Hepatocyte (in vitro differentiated cells): ENCODE results near the gene JARID2. TPM values are rescaled to one million over a fixed set of nuclear protein-coding genes. Genes with fewer than 3 reads are reported as not detected.

ENCODE experiments used
- DNase-seq: peaks from one replicate; pipeline ENCODE4 v3.0.0-alpha.2; 2016; ENCODE audit warnings: low spot score
- H2AFZ ChIP-seq: fragments of 200-600 bp; sonication (generic); 2 replicates; pipeline ENCODE4 v1.6.0; 2016; ENCODE audit warnings: antibody characterized with exemption, mild to moderate bottlenecking
- H3K27ac ChIP-seq: fragments of 200-600 bp; sonication (generic); 2 replicates; pipeline ENCODE4 v1.5.1; 2016; ENCODE audit warnings: mild to moderate bottlenecking
- H3K27me3 ChIP-seq: fragments of 200-600 bp; sonication (generic); 2 replicates; pipeline ENCODE4 v1.6.1; 2016
- H3K36me3 ChIP-seq: fragments of 200-600 bp; sonication (generic); replicated peaks from 2 replicates; pipeline ENCODE4 v1.5.1; 2016; ENCODE audit warnings: low read depth; ENCODE audit not compliant: insufficient read depth
- H3K4me1 ChIP-seq: fragments of 200-600 bp; sonication (generic); 2 replicates; pipeline ENCODE4 v1.5.1; 2016; ENCODE audit warnings: mild to moderate bottlenecking, moderate library complexity; ENCODE audit not compliant: insufficient read depth
- H3K4me2 ChIP-seq: fragments of 200-600 bp; sonication (generic); 2 replicates; pipeline ENCODE4 v1.6.0; 2016
- H3K4me3 ChIP-seq: fragments of 200-600 bp; sonication (generic); 2 replicates; pipeline ENCODE4 v1.5.1; 2016; ENCODE audit warnings: mild to moderate bottlenecking
- H3K79me2 ChIP-seq: fragments of 200-600 bp; sonication (generic); 2 replicates; pipeline ENCODE4 v1.6.0; 2017; ENCODE audit warnings: mild to moderate bottlenecking
- H3K9me2 ChIP-seq: fragments of 200-600 bp; sonication (generic); replicated peaks from 2 replicates; pipeline ENCODE4 v1.6.0; 2017; ENCODE audit warnings: mild to moderate bottlenecking; ENCODE audit not compliant: insufficient read depth
- H3K9me3 ChIP-seq: fragments of 200-600 bp; sonication (generic); 2 replicates; pipeline ENCODE4 v1.5.1; 2016; ENCODE audit warnings: low read depth, mild to moderate bottlenecking
- H4K20me1 ChIP-seq: fragments of 200-600 bp; sonication (generic); 2 replicates; pipeline ENCODE4 v1.6.0; 2016; ENCODE audit warnings: mild to moderate bottlenecking; ENCODE audit not compliant: insufficient read depth, poor library complexity, severe bottlenecking
- CTCF ChIP-seq: fragments of 200-600 bp; sonication (generic); IDR thresholded peaks from 2 replicates; pipeline ENCODE4 v1.5.1; 2016; ENCODE audit warnings: antibody characterized with exemption, mild to moderate bottlenecking; ENCODE audit not compliant: poor library complexity
- EZH2 ChIP-seq: fragments of 200-600 bp; sonication (generic); IDR thresholded peaks from 2 replicates; pipeline ENCODE4 v1.6.1; 2016; ENCODE audit warnings: antibody characterized with exemption, mild to moderate bottlenecking, borderline replicate concordance
- EZH2phosphoT487 ChIP-seq: fragments of 200-600 bp; sonication (generic); IDR thresholded peaks from one replicate; pipeline ENCODE4 v1.6.1; 2018; ENCODE audit warnings: antibody characterized with exemption, mild to moderate bottlenecking, low read depth, moderate library complexity; ENCODE audit not compliant: unreplicated experiment, severe bottlenecking
- WGBS: methylation state at CpG from one replicate; pipeline ENCODE4 v1.1.6; 2016; ENCODE audit warnings: low lambda C conversion rate; ENCODE audit errors: missing lambda C conversion rate; 5-methylcytosine and 5-hydroxymethylcytosine counted together
- polyA plus RNA-seq: library from polyadenylated mRNA; unstranded; fragments of >200 nt; fragmentation: Nextera tagmentation; extraction: Ambion mirVana; gene quantifications from 2 replicates; pipeline ENCODE4 v1.2.1, GENCODE V29; 2016
- total RNA-seq: library from RNA; depleted of rRNA; stranded (reverse); fragments of >200 nt; gene quantifications from 2 replicates; pipeline ENCODE4 v1.2.3, GENCODE V29; 2014

Gene JARID2
- total and polyA plus RNA-seq, 2 experiments from 2014 or later, result 4.6 to 11.6 TPM

GRCh38 chr6:15462717-15463525 is 217.1 kb downstream of the JARID2 start:
- H3K79me2 ChIP-seq, result peaks cover 20% of the 10 kb centered on the region
- no peaks in the 10 kb centered on the region for H4K20me1 ChIP-seq
- H3K27me3 ChIP-seq, result no peaks in the 10 kb centered on the region
- H3K27ac ChIP-seq, result no peak overlapping the region
- H3K9me2 ChIP-seq, result no peaks in the 10 kb centered on the region
- no peak for TF ChIP-seq EZH2
- no peak for TF ChIP-seq CTCF
- TF ChIP-seq EZH2phosphoT487, result no peak
- no peak for DNase-seq
- no peak overlapping the region for H2AFZ ChIP-seq
- H3K9me3 ChIP-seq, result no peaks in the 10 kb centered on the region
- H3K4me1 ChIP-seq, result peaks cover 9% of the 10 kb centered on the region
- 65% methylated on average over 8 of the region's 8 CpGs for WGBS
- no peak overlapping the region for H3K4me3 ChIP-seq
- no peaks in the 10 kb centered on the region for H3K36me3 ChIP-seq
- peak overlapping the region; percentile 28 for H3K4me2 ChIP-seq

- no peak for DNase-seq
These were observed 218.4 kb downstream of the JARID2 start for GRCh38 chr6:15464211-15464725.

GRCh38 chr6:15465212-15465611 is 219.3 kb downstream of the JARID2 start:
- WGBS, result 78% methylated on average over 6 of the region's 6 CpGs
- Histone ChIP-seq H4K20me1 (no peaks in the 10 kb centered on the region), H3K4me3 (no peak overlapping the region), H3K27me3 (no peaks in the 10 kb centered on the region), H3K4me2 (no peak overlapping the region), H3K79me2 (peaks cover 15% of the 10 kb centered on the region), H3K9me3 (no peaks in the 10 kb centered on the region), H3K4me1 (peaks cover 7% of the 10 kb centered on the region), H3K27ac (no peak overlapping the region), H3K9me2 (no peaks in the 10 kb centered on the region), H3K36me3 (no peaks in the 10 kb centered on the region), H2AFZ (no peak overlapping the region)
- TF ChIP-seq EZH2phosphoT487 (no peak), EZH2 (no peak), CTCF (no peak)
- no peak for DNase-seq

More at GRCh38 chr6:15464211-15464725, 218.4 kb downstream of the JARID2 start:
- peaks cover 19% of the 10 kb centered on the region for H3K79me2 ChIP-seq
- no peak overlapping the region for H3K27ac ChIP-seq
- H3K9me2 ChIP-seq, result no peaks in the 10 kb centered on the region
- H3K9me3 ChIP-seq, result no peaks in the 10 kb centered on the region
- peaks cover 7% of the 10 kb centered on the region for H3K4me1 ChIP-seq
- H2AFZ ChIP-seq, result no peak overlapping the region
- TF ChIP-seq EZH2, result no peak
- TF ChIP-seq CTCF, result peak; percentile 41
- WGBS, result 61% methylated on average over 5 of the region's 5 CpGs
- H3K36me3 ChIP-seq, result no peaks in the 10 kb centered on the region
- no peaks in the 10 kb centered on the region for H3K27me3 ChIP-seq
- no peak overlapping the region for H3K4me3 ChIP-seq
- H3K4me2 ChIP-seq, result no peak overlapping the region
- H4K20me1 ChIP-seq, result no peaks in the 10 kb centered on the region
